ENCODE results near the gene ATP6V1G2. TPM values are rescaled to one million over a fixed set of nuclear protein-coding genes. Genes with fewer than 3 reads are reported as not detected.
A peak's percentile ranks its signal among the peaks of the same experiment; 100 is the strongest.

ATP6V1G2 gene
- polyA plus RNA-seq, 3 donors, result 0.41 TPM; not detected in 2

- H3K4me1 Mint-ChIP-seq, result peaks cover 52% of the 10 kb centered on the region
- H3K36me3 ChIP-seq (replicated peaks in 1 of 2; ENCODE audit: control insufficient read depth in 1 of 2, insufficient read depth in 2 of 2, low read length in 2 of 2), result no peaks in the 10 kb centered on the region
- H3K9ac ChIP-seq (ENCODE audit: insufficient read depth, low read length, poor library complexity, severe bottlenecking), result peak overlapping the region; percentile 53
- H3K36me3 Mint-ChIP-seq, result peaks cover 4 to 6% of the 10 kb centered on the region in 2 donors
- H3K4me2 ChIP-seq (replicated peaks; ENCODE audit: extremely low read depth, low read length, poor library complexity, severe bottlenecking), result peak overlapping the region; percentile 55
- no peaks in the 10 kb centered on the region for H3K9me3 ChIP-seq (replicated peaks in 1 of 2; ENCODE audit: control insufficient read depth in 1 of 2, insufficient read depth in 1 of 2, low read length in 2 of 2)
- intact Hi-C loops (cut with micrococcal nuclease), result loop anchor here in 1 of 2 donors (1.0 kb wide), 1 partner anchor 8 kb away; no protein-coding TSS in a partner anchor
- peak overlapping the region; percentile 42 to 77 for H3K4me3 Mint-ChIP-seq
- H3K4me1 ChIP-seq (ENCODE audit: control insufficient read depth in 1 of 2, insufficient read depth in 2 of 2, low read length in 2 of 2), result peaks cover 33 to 38% of the 10 kb centered on the region in 2 donors
- WGBS (ENCODE audit: insufficient coverage), result 3% methylated on average over 3 of the region's 3 CpGs
- H3K9me3 Mint-ChIP-seq, result peaks cover 0 to 2% (median 0%) of the 10 kb centered on the region in 7 donors
- TF ChIP-seq CTCF (IDR thresholded peaks at IDR 0.05), result no peak
- no peaks in the 10 kb centered on the region for H3K79me2 ChIP-seq (ENCODE audit: insufficient read depth, low read length)
- peak overlapping the region; percentile 88 to 96 for H3K27ac ChIP-seq (ENCODE audit: low read depth in 1 of 2, low read length in 2 of 2)
- DNase-seq, result peak; percentile 93 to 99 (median 97)
- peak overlapping the region; percentile 90 to 99 (median 97) for H3K27ac Mint-ChIP-seq
- no peaks in the 10 kb centered on the region for H4K20me1 ChIP-seq (ENCODE audit: insufficient read depth, low read length)
- H2AFZ ChIP-seq (ENCODE audit: insufficient read depth, low read depth, low read length, poor library complexity, severe bottlenecking), result no peak overlapping the region
- peaks cover 1 to 7% (median 2%) of the 10 kb centered on the region in 3 donors for H3K27me3 Mint-ChIP-seq (ENCODE audit: low read depth in 3 of 3)
- peak overlapping the region in 1 of 3 experiments; percentile 41 for H3K4me3 ChIP-seq (replicated peaks in 1 of 3; ENCODE audit: low read depth in 2 of 3, low read length in 3 of 3)
- no peaks in the 10 kb centered on the region for H3K27me3 ChIP-seq (ENCODE audit: control insufficient read depth in 2 of 2, insufficient read depth in 2 of 2, low read length in 2 of 2)
These were observed 22.1 kb upstream of the ATP6V1G2 start for GRCh38 chr6:31568537-31568961.

- no peak for TF ChIP-seq CTCF (IDR thresholded peaks at IDR 0.05)
- Histone ChIP-seq H3K27ac (ENCODE audit: low read depth in 1 of 2, low read length in 2 of 2) (peak overlapping the region; percentile 88 to 96), H3K4me2 (replicated peaks; ENCODE audit: extremely low read depth, low read length, poor library complexity, severe bottlenecking) (peak overlapping the region; percentile 55), H4K20me1 (ENCODE audit: insufficient read depth, low read length) (no peaks in the 10 kb centered on the region), H3K9me3 (replicated peaks in 1 of 2; ENCODE audit: control insufficient read depth in 1 of 2, insufficient read depth in 1 of 2, low read length in 2 of 2) (no peaks in the 10 kb centered on the region), H3K79me2 (ENCODE audit: insufficient read depth, low read length) (no peaks in the 10 kb centered on the region), H3K9ac (ENCODE audit: insufficient read depth, low read length, poor library complexity, severe bottlenecking) (peak overlapping the region; percentile 53), H3K36me3 (replicated peaks in 1 of 2; ENCODE audit: control insufficient read depth in 1 of 2, insufficient read depth in 2 of 2, low read length in 2 of 2) (no peaks in the 10 kb centered on the region), H3K4me1 (ENCODE audit: control insufficient read depth in 1 of 2, insufficient read depth in 2 of 2, low read length in 2 of 2) (peaks cover 41 to 46% of the 10 kb centered on the region in 2 donors), H3K4me3 (replicated peaks in 1 of 3; ENCODE audit: low read depth in 2 of 3, low read length in 3 of 3) (peak overlapping the region in 1 of 3 experiments; percentile 41), H3K27me3 (ENCODE audit: control insufficient read depth in 2 of 2, insufficient read depth in 2 of 2, low read length in 2 of 2) (no peaks in the 10 kb centered on the region), H2AFZ (ENCODE audit: insufficient read depth, low read depth, low read length, poor library complexity, severe bottlenecking) (no peak overlapping the region)
- WGBS (ENCODE audit: insufficient coverage), result 62% methylated on average over 7 of the region's 9 CpGs
- H3K4me1 Mint-ChIP-seq, result peaks cover 59% of the 10 kb centered on the region
- intact Hi-C loops (cut with micrococcal nuclease), result loop anchor here in 1 of 2 donors (1.0 kb wide), 1 partner anchor 7 kb away; no protein-coding TSS in a partner anchor
- H3K9me3 Mint-ChIP-seq, result peaks cover 0 to 2% (median 0%) of the 10 kb centered on the region in 7 donors
- H3K27me3 Mint-ChIP-seq (ENCODE audit: low read depth in 3 of 3), result peaks cover 1 to 6% (median 2%) of the 10 kb centered on the region in 3 donors
- peaks cover 4 to 6% of the 10 kb centered on the region in 2 donors for H3K36me3 Mint-ChIP-seq
- H3K4me3 Mint-ChIP-seq, result peak overlapping the region; percentile 42 to 77
- peak in 1 of 3 donors; percentile 45 for DNase-seq
- peak overlapping the region; percentile 90 to 99 (median 97) for H3K27ac Mint-ChIP-seq
These were observed 21.3 kb upstream of the ATP6V1G2 start for GRCh38 chr6:31567531-31568370.
